Neural crest cell (in vitro differentiated cells): Measurements from ENCODE around the gene CHGA. TPM values are rescaled to one million over a fixed set of nuclear protein-coding genes. Genes with fewer than 3 reads are reported as not detected.

Experiments used
- DNase-seq: peaks from one replicate; pipeline ENCODE4 v3.0.0; 2021; ENCODE audit warnings: low read depth, mixed read lengths, low spot score
- H3K27ac Mint-ChIP-seq: one replicate; pipeline ENCODE4 v1.8.0; 2021; ENCODE audit warnings: mild to moderate bottlenecking, mixed read lengths; ENCODE audit not compliant: unreplicated experiment
- H3K27me3 Mint-ChIP-seq: 2 replicates; pipeline ENCODE4 v1.8.0; 2021; ENCODE audit warnings: low read depth, mild to moderate bottlenecking, mixed read lengths
- H3K36me3 Mint-ChIP-seq: 2 replicates; pipeline ENCODE4 v1.8.0; 2021; ENCODE audit warnings: low read depth, mild to moderate bottlenecking, mixed read lengths
- H3K4me1 Mint-ChIP-seq: 2 replicates; pipeline ENCODE4 v1.8.0; 2021; ENCODE audit warnings: mixed read lengths
- H3K4me3 Mint-ChIP-seq: one replicate; pipeline ENCODE4 v1.8.0; 2021; ENCODE audit warnings: mild to moderate bottlenecking, mixed read lengths
- H3K9me3 Mint-ChIP-seq: 2 replicates; pipeline ENCODE4 v1.8.0; 2021; ENCODE audit warnings: mixed read lengths
- CTCF ChIP-seq: fragments of 200-600 bp; sonication (generic); conservative IDR thresholded peaks from 2 replicates; pipeline ENCODE4 v1.5.0; 2021; ENCODE audit warnings: antibody characterized with exemption, mild to moderate bottlenecking
- total RNA-seq: library from RNA; stranded (reverse); gene quantifications from 2 replicates; pipeline ENCODE4 v1.2.1, GENCODE V29; 2021

Gene CHGA
- total RNA-seq, 1 donor from 2014 or later = 4.3 TPM

DNA sequence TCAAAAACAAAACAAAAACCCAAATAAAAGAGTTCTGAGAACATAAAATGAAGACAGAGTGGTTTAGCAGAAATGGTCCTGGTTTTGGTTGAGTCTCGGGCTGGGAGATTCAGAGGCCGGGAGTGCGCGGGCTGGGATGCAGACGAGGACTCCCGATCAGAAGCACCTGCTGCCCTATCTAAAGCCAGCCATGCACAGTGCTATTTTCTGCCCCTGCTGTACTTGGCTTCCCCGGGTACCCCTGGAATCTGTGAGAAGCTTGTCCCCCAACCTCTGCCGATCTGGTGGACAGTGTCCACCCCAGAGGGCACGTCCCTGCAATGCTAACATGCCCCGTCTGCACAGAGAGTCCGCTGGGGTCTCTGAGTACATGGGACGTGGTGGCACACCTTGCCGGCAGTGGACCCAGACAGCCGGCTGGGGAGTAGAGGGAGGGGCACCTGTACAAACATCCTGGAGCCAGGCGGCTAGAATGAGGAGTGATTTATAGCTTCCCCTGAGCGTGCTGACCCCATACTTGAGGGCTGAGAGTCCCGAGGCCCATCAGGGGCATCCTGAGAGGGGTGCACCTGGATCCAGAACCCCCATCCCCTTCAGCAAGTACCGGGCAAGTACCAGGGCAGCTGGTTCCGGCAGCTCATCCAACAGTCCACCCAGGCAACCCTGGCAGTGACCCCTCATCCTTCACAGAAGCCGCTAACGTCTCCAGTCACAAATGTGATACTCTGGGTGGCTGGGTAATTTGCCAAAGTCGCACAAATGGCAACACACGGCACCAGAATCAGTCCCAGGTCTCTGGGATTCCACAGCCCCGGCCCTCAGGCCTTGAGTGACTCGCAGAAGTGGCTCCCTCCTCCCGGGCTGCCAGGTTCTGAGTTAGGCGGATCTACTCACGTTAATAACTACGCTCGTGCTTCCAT lies 37.1 kb downstream of the CHGA start:
- no peaks in the 10 kb centered on the region for H3K36me3 Mint-ChIP-seq
- H3K27ac Mint-ChIP-seq = no peak overlapping the region
- H3K9me3 Mint-ChIP-seq = no peaks in the 10 kb centered on the region
- no peak for TF ChIP-seq CTCF
- no peak for DNase-seq
- H3K27me3 Mint-ChIP-seq = no peaks in the 10 kb centered on the region
- H3K4me3 Mint-ChIP-seq = no peak overlapping the region
- H3K4me1 Mint-ChIP-seq = peaks cover 30% of the 10 kb centered on the region

DNA sequence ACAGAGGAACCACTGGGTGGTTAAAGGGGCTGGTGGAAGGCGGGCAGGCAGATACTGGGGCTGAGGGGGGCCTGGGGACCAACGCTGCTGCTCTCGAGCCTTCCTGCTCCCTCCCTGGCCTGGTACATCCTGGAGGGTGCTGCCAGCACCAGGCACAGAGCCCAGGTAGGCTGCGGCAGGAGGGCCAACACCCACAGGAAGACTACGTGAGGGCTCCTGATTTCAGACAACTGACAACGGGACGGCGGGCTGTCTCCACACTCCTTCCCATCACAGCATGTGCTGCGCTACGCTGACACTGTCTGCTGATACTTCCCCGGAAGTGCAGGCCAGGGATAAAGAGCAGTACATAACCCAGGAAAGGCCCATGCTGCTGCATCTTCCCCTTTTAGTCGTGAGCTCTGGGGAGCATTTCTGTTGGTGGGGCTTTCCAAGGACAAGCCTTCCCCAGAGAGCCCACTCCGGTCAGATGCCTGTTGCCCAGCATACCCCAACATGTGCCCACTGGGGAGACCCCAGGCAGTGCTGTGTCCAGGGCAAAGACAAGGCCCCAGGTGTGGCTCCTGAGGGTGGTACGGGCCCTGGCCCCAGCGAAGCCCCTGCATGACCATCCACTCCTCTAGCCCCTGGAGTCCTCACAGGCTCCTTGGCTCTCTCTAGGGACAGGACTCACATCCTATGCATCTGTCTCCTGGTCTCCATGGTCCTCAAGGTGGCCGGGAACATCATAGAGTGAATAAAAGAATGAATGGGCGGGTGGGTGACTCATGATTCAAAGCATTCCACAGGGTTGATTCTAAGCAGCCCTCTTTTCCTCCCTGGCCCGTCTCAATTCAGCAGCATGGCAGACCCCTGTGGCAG lies 38.0 kb downstream of the CHGA start:
- TF ChIP-seq CTCF = no peak
- no peak for DNase-seq
- Mint-ChIP-seq H3K36me3 (no peaks in the 10 kb centered on the region), H3K4me3 (no peak overlapping the region), H3K9me3 (no peaks in the 10 kb centered on the region), H3K27ac (peak overlapping the region; percentile 57), H3K4me1 (peaks cover 30% of the 10 kb centered on the region), H3K27me3 (no peaks in the 10 kb centered on the region)

DNA sequence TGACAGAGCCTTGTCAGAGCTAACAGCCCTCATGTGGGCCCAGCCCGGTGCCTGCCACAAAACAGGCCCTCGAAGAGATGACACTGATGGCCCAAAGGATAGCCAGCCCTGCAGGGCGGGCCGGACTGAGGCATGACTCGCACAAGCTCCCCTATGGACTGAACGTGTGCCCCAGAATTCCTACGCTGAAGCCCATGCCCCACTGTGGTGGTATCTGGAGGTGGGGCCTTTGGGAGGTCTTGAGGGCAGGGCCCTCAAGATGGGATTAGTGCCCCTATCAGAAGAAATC lies 38.6 kb downstream of the CHGA start:
- Mint-ChIP-seq H3K4me3 (no peak overlapping the region), H3K27ac (peak overlapping the region; percentile 57), H3K27me3 (no peaks in the 10 kb centered on the region), H3K36me3 (no peaks in the 10 kb centered on the region), H3K4me1 (peaks cover 30% of the 10 kb centered on the region), H3K9me3 (no peaks in the 10 kb centered on the region)
- no peak for DNase-seq
- TF ChIP-seq CTCF = no peak

DNA sequence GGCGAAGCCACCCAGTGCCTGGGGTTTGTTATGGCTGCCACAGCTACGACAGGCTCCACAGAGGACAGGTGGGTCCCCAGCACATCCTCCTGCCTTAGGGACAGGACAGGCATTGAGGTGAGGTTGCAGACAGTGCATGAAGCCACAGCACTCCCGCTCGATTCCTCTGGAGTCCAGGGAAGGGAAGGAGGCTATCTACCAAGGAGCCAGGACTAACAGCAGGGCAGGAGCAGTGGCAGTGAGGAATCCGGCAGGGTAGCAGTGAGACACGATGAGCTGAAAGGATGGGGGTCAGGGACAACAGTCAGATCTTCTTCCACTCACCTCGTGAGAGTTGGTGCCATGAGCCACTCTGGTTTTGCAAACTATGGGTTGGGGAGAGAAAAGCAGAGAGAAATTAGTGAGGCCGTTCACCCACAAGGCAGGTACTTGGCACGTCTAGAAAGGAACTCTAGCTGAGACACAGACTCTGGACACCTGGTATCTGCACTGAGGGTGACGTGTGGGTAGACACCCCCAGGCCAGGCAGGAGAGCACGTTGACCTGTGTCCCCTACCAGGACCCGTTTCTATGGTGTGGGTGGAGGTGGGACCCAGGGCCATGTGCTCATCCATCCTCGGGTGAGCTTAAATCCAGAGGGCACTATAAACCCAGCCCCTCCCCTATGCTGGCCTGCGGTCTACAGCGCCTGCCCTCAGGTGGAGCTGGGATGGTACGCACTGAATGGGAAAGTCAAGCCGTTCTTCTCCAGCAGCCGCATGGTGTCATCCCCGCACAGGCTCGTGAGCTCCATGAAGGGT lies 39.3 kb downstream of the CHGA start:
- no peaks in the 10 kb centered on the region for H3K27me3 Mint-ChIP-seq
- H3K4me3 Mint-ChIP-seq = no peak overlapping the region
- DNase-seq = no peak
- H3K36me3 Mint-ChIP-seq = peaks cover under 1% of the 10 kb centered on the region
- H3K4me1 Mint-ChIP-seq = peaks cover 30% of the 10 kb centered on the region
- TF ChIP-seq CTCF = no peak
- peak overlapping the region; percentile 14 for H3K27ac Mint-ChIP-seq
- H3K9me3 Mint-ChIP-seq = no peaks in the 10 kb centered on the region

GRCh38 chr14:92962831-92963095 lies 39.8 kb downstream of the CHGA start:
- Mint-ChIP-seq H3K9me3 (peaks cover 3% of the 10 kb centered on the region), H3K4me1 (peaks cover 30% of the 10 kb centered on the region), H3K4me3 (no peak overlapping the region), H3K36me3 (peaks cover 6% of the 10 kb centered on the region), H3K27ac (no peak overlapping the region), H3K27me3 (no peaks in the 10 kb centered on the region)
- no peak for TF ChIP-seq CTCF
- no peak for DNase-seq
